Nephron (organoid): Measurements from ENCODE around the gene MRPL4.

Experiments used
- H3K27ac Mint-ChIP-seq, 3 experiments: 2 replicates each; pipeline ENCODE4 v1.8.0; 2020; ENCODE audit warnings: mixed read lengths in 3 of 3, mild to moderate bottlenecking in 2 of 3, moderate library complexity in 1 of 3
- H3K27me3 Mint-ChIP-seq: 2 replicates; pipeline ENCODE4 v1.8.0; 2021; ENCODE audit warnings: low read depth, mild to moderate bottlenecking, moderate library complexity, mixed read lengths
- H3K36me3 Mint-ChIP-seq: 2 replicates; pipeline ENCODE4 v1.8.0; 2020; ENCODE audit warnings: low read depth, mixed read lengths
- H3K4me1 Mint-ChIP-seq: 2 replicates; pipeline ENCODE4 v1.8.0; 2020; ENCODE audit warnings: mixed read lengths
- H3K4me3 Mint-ChIP-seq, 3 experiments: 2 replicates each; pipeline ENCODE4 v1.8.0; 2020; ENCODE audit warnings: mild to moderate bottlenecking in 3 of 3, mixed read lengths in 3 of 3, moderate library complexity in 2 of 3
- H3K9me3 Mint-ChIP-seq: 2 replicates; pipeline ENCODE4 v1.8.0; 2020; ENCODE audit warnings: mixed read lengths
- TF ChIP-seq, protein P1 (sequence below), 3 experiments: fragments of 200-600 bp; sonication (generic); IDR thresholded peaks; one replicate each; pipeline ENCODE4 v1.5.0; 2021; ENCODE audit warnings: antibody characterized with exemption in 3 of 3; ENCODE audit not compliant: unreplicated experiment in 3 of 3

MRPL4 gene

DNA sequence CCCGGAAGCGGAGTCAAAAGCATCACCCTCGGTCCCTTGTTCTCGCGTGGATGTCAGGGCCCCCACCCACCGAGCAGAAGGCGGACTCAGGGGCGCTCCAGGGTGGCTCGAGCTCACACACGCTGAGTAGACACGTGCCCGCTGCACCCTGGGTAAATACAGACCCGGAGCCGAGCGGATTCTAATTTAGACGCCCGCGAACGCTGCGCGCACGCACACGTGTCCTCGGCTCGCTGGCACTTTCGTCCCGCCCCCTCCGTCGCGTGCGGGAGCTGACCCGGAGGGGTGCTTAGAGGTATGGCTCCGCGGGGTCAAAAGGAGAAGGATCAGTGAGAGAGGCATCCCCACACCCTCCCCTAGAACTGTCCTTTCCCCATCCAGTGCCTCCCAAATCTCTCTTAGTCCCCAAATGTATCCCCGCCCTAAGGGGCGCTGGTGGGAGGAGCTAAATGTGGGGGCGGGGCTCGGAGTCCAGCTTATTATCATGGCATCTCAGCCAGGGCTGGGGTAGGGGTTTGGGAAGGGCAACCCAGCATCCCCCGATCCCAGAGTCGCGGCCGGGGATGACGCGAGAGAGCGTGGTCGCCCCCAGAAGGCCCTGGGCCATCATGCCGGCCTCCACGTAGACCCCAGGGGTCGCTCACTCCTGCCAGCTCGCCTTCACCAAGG is 37.3 kb downstream of the MRPL4 start:
- H3K4me1 Mint-ChIP-seq = peaks cover 25% of the 10 kb centered on the region
- TF ChIP-seq, protein P1, sequence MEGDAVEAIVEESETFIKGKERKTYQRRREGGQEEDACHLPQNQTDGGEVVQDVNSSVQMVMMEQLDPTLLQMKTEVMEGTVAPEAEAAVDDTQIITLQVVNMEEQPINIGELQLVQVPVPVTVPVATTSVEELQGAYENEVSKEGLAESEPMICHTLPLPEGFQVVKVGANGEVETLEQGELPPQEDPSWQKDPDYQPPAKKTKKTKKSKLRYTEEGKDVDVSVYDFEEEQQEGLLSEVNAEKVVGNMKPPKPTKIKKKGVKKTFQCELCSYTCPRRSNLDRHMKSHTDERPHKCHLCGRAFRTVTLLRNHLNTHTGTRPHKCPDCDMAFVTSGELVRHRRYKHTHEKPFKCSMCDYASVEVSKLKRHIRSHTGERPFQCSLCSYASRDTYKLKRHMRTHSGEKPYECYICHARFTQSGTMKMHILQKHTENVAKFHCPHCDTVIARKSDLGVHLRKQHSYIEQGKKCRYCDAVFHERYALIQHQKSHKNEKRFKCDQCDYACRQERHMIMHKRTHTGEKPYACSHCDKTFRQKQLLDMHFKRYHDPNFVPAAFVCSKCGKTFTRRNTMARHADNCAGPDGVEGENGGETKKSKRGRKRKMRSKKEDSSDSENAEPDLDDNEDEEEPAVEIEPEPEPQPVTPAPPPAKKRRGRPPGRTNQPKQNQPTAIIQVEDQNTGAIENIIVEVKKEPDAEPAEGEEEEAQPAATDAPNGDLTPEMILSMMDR (IDR thresholded peaks at IDR 0.05; ENCODE audit: unreplicated experiment in 3 of 3) = no peak
- peaks cover 6% of the 10 kb centered on the region for H3K36me3 Mint-ChIP-seq
- H3K27me3 Mint-ChIP-seq = peaks cover 94% of the 10 kb centered on the region
- H3K4me3 Mint-ChIP-seq = peak overlapping the region; percentile 75 to 87 (median 84)
- H3K9me3 Mint-ChIP-seq = peaks cover 3% of the 10 kb centered on the region
- no peak overlapping the region for H3K27ac Mint-ChIP-seq

DNA sequence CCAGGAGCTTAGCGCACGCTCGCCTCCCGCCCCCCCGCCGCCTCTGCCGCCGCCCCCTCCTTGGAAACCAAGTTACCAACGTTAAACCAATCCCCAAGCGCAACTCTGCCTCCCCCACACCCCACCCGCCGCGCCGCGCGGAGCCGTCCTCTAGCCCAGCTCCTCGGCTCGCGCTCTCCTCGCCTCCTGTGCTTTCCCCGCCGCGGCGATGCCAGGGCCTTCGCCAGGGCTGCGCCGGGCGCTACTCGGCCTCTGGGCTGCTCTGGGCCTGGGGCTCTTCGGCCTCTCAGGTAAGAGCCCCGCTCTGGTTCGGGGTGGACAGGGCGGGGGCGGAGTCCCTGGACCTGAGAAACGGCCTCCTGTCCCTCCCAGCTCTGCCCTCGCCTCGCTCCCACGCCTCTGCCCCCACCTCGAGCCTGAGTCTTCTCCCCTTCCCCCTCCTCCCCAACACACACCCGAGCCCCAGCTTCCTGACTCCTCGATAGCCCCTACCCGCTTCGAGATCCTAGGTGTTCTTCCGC is 37.9 kb downstream of the MRPL4 start, which contains the start of gene ICAM5:
Gene ICAM5, plus strand, starts transcription at position 117 of the 521 bp plus-strand sequence. Its CDS starts 92 bp downstream, at position 209.
- Mint-ChIP-seq H3K27me3 (peaks cover 100% of the 10 kb centered on the region), H3K27ac (peak within 1 kb of the TSS in 2 of 3 experiments; percentile 21 to 55), H3K36me3 (peaks cover 4% of the 10 kb centered on the region), H3K9me3 (peaks cover 3% of the 10 kb centered on the region), H3K4me3 (peak within 1 kb of the TSS; percentile 75 to 87 (median 84)), H3K4me1 (peaks cover 25% of the 10 kb centered on the region)
- TF ChIP-seq, protein P1 (IDR thresholded peaks at IDR 0.05; ENCODE audit: unreplicated experiment in 3 of 3) = no peak

DNA sequence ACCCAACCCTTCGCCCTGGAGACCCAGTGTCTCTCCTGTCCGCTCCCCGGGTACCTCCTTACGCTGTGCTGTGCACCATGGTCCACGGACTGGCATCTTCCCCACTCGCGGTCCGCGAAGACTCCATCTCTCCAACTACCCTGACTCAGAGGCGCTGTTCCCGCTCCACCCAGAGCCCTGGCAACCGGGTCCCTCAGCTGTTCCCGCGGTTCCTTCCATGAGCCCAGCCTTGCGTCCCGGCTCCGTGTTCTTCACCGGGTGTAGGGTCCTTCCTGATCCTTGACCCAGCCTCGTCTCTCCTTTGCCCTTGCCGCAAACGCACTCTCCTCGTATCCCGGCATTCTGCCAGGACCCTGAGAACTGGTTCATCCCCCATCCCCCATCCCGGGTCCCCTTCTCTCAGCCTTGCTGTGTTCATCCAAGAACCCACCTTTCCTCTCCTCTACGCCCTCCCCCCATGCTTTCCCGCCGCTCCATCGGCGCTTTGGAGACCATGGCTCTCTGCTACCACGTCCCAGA is 38.4 kb downstream of the MRPL4 start:
- peaks cover 3% of the 10 kb centered on the region for H3K9me3 Mint-ChIP-seq
- H3K4me3 Mint-ChIP-seq = peak overlapping the region; percentile 63 to 81 (median 75)
- peaks cover 25% of the 10 kb centered on the region for H3K4me1 Mint-ChIP-seq
- no peak overlapping the region for H3K27ac Mint-ChIP-seq
- no peaks in the 10 kb centered on the region for H3K36me3 Mint-ChIP-seq
- H3K27me3 Mint-ChIP-seq = peaks cover 100% of the 10 kb centered on the region
- TF ChIP-seq, protein P1 (IDR thresholded peaks at IDR 0.05; ENCODE audit: unreplicated experiment in 3 of 3) = no peak

DNA sequence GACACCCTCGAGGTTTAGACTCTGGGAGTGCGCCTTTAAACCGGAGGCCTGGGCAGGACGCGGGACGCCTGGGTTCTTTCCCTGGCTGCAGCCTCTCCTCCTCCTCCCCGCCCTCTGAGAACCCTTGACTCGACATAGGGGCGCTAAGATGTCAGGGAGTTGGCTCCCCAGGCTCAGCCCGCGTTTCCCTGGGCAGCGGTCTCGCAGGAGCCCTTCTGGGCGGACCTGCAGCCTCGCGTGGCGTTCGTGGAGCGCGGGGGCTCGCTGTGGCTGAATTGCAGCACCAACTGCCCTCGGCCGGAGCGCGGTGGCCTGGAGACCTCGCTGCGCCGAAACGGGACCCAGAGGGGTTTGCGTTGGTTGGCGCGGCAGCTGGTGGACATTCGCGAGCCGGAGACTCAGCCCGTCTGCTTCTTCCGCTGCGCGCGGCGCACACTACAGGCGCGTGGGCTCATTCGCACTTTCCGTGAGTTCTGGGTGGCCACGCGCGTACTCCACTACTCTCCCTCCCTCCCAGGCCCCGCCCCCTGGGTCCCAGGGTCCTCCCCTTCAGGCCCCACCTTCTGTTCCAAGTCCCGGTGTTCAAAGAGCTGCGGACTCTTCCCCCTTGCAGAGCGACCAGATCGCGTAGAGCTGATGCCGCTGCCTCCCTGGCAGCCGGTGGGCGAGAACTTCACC is 39.0 kb downstream of the MRPL4 start:
- Mint-ChIP-seq H3K27me3 (peaks cover 100% of the 10 kb centered on the region), H3K4me1 (peaks cover 29% of the 10 kb centered on the region), H3K36me3 (no peaks in the 10 kb centered on the region), H3K4me3 (peak overlapping the region; percentile 63 to 81 (median 75)), H3K27ac (no peak overlapping the region), H3K9me3 (peaks cover 3% of the 10 kb centered on the region)
- TF ChIP-seq, protein P1 (IDR thresholded peaks at IDR 0.05; ENCODE audit: unreplicated experiment in 3 of 3) = no peak

DNA sequence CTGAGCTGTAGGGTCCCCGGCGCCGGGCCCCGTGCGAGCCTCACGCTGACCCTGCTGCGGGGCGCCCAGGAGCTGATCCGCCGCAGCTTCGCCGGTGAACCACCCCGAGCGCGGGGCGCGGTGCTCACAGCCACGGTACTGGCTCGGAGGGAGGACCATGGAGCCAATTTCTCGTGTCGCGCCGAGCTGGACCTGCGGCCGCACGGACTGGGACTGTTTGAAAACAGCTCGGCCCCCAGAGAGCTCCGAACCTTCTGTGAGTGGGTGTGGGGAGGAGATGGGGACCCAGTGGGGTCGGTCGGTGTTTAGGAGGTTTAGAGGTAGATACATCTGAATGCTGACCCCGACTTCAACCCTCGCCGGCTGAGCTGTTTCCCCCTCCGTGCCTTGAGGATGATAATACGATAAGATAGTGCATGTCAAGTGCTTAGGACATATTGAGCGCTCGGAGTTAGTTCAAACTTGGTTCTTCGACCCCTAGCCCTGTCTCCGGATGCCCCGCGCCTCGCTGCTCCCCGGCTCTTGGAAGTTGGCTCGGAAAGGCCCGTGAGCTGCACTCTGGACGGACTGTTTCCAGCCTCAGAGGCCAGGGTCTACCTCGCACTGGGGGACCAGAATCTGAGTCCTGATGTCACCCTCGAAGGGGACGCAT is 39.7 kb downstream of the MRPL4 start:
- Mint-ChIP-seq H3K27me3 (peaks cover 100% of the 10 kb centered on the region), H3K4me3 (peak overlapping the region; percentile 73 to 81 (median 75)), H3K36me3 (no peaks in the 10 kb centered on the region), H3K4me1 (peaks cover 22% of the 10 kb centered on the region), H3K27ac (no peak overlapping the region), H3K9me3 (peaks cover 3% of the 10 kb centered on the region)
- TF ChIP-seq, protein P1 (IDR thresholded peaks at IDR 0.05; ENCODE audit: unreplicated experiment in 3 of 3) = no peak
